Endodermal cell (in vitro differentiated cells): ENCODE data around the gene CDH11. TPM values are rescaled to one million over a fixed set of nuclear protein-coding genes. Genes with fewer than 3 reads are reported as not detected.

Experiments used
- DNase-seq: peaks from one replicate; pipeline ENCODE4 v3.0.0-alpha.2; 2017
- H3K27ac ChIP-seq: 2 replicates; pipeline ENCODE4 v1.5.1; 2013; ENCODE audit warnings: mild to moderate bottlenecking, low read depth, low read length, moderate library complexity
- H3K27me3 ChIP-seq: 2 replicates; pipeline ENCODE4 v1.6.1; 2013; ENCODE audit warnings: mild to moderate bottlenecking, low read length, moderate library complexity; ENCODE audit not compliant: insufficient read depth, control insufficient read depth, poor library complexity, severe bottlenecking
- H3K36me3 ChIP-seq: 2 replicates; pipeline ENCODE4 v1.7.0; 2013; ENCODE audit warnings: mild to moderate bottlenecking, low read length, moderate library complexity; ENCODE audit not compliant: control insufficient read depth, insufficient read depth
- H3K4me1 ChIP-seq: one replicate; pipeline ENCODE4 v1.7.0; 2013; ENCODE audit warnings: low read length; ENCODE audit not compliant: control insufficient read depth, insufficient read depth
- H3K4me3 ChIP-seq: 2 replicates; pipeline ENCODE4 v1.5.1; 2013; ENCODE audit warnings: mild to moderate bottlenecking, low read length, moderate library complexity
- H3K9ac ChIP-seq: 2 replicates; pipeline ENCODE4 v1.6.1; 2013; ENCODE audit warnings: mild to moderate bottlenecking, low read length, moderate library complexity; ENCODE audit not compliant: poor library complexity, severe bottlenecking; ENCODE audit errors: extremely low read depth
- H3K9me3 ChIP-seq: 2 replicates; pipeline ENCODE4 v1.6.1; 2013; ENCODE audit warnings: mild to moderate bottlenecking, low read length, moderate library complexity; ENCODE audit not compliant: control insufficient read depth
- H3K27ac Mint-ChIP-seq: 2 replicates; pipeline ENCODE4 v1.8.0; 2020; ENCODE audit warnings: mixed read lengths
- H3K27me3 Mint-ChIP-seq: 2 replicates; pipeline ENCODE4 v1.8.0; 2021; ENCODE audit warnings: mild to moderate bottlenecking, mixed read lengths; ENCODE audit not compliant: insufficient read depth
- H3K36me3 Mint-ChIP-seq: 2 replicates; pipeline ENCODE4 v1.8.0; 2020; ENCODE audit warnings: low read depth, mixed read lengths
- H3K4me1 Mint-ChIP-seq: 2 replicates; pipeline ENCODE4 v1.8.0; 2020; ENCODE audit warnings: mixed read lengths
- H3K4me3 Mint-ChIP-seq: 2 replicates; pipeline ENCODE4 v1.8.0; 2020; ENCODE audit warnings: mild to moderate bottlenecking, moderate library complexity, mixed read lengths
- H3K9me3 Mint-ChIP-seq: 2 replicates; pipeline ENCODE4 v1.8.0; 2020; ENCODE audit warnings: mild to moderate bottlenecking, mixed read lengths
- WGBS, 2 experiments: methylation state at CpG; one replicate each; pipeline versions ENCODE4 v1.1.5 to v1.1.7; 2013; ENCODE audit warnings: missing lambda C conversion rate in 2 of 2, mixed read lengths in 1 of 2; ENCODE audit not compliant: insufficient coverage in 1 of 2, insufficient read length in 1 of 2; 5-methylcytosine and 5-hydroxymethylcytosine counted together
- total RNA-seq, 2 donors: library from RNA; stranded (reverse); fragmentation: NEBNext Ultra II Directional in 1 of 2; extraction: Animal tissue kit (Norgen Biotek cat#: 25700) in 1 of 2; gene quantifications; 2 replicates in 1 of 2; 3 replicates in 1 of 2; pipeline ENCODE4 v1.2.1, GENCODE V29; 2021
- TF ChIP-seq, protein P1 (sequence below): fragments of 200-600 bp; sonication (generic); conservative IDR thresholded peaks from 2 replicates; pipeline ENCODE4 v1.5.0; 2021; ENCODE audit warnings: antibody characterized with exemption, mild to moderate bottlenecking

CDH11 gene
- total RNA-seq, 2 donors from 2014 or later, result 0.73 to 2.9 TPM

- Histone ChIP-seq H3K9me3 (no peaks in the 10 kb centered on the region), H3K27me3 (peaks cover 17% of the 10 kb centered on the region), H3K4me3 (no peak overlapping the region), H3K4me1 (peaks cover 12% of the 10 kb centered on the region), H3K36me3 (no peaks in the 10 kb centered on the region), H3K9ac (no peak overlapping the region), H3K27ac (no peak overlapping the region)
- Mint-ChIP-seq H3K27ac (no peak overlapping the region), H3K36me3 (no peaks in the 10 kb centered on the region), H3K4me1 (peaks cover 13% of the 10 kb centered on the region), H3K9me3 (no peaks in the 10 kb centered on the region), H3K27me3 (peaks cover 30% of the 10 kb centered on the region), H3K4me3 (no peak overlapping the region)
- 80 to 100% methylated on average over 1 to 2 of the region's 2 CpGs for WGBS, 2 experiments
- no peak for DNase-seq
- TF ChIP-seq, protein P1, sequence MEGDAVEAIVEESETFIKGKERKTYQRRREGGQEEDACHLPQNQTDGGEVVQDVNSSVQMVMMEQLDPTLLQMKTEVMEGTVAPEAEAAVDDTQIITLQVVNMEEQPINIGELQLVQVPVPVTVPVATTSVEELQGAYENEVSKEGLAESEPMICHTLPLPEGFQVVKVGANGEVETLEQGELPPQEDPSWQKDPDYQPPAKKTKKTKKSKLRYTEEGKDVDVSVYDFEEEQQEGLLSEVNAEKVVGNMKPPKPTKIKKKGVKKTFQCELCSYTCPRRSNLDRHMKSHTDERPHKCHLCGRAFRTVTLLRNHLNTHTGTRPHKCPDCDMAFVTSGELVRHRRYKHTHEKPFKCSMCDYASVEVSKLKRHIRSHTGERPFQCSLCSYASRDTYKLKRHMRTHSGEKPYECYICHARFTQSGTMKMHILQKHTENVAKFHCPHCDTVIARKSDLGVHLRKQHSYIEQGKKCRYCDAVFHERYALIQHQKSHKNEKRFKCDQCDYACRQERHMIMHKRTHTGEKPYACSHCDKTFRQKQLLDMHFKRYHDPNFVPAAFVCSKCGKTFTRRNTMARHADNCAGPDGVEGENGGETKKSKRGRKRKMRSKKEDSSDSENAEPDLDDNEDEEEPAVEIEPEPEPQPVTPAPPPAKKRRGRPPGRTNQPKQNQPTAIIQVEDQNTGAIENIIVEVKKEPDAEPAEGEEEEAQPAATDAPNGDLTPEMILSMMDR, result no peak
Measured at GRCh38 chr16:65032387-65032786, 89.5 kb downstream of the CDH11 start.

- Histone ChIP-seq H3K4me1 (no peaks in the 10 kb centered on the region), H3K27ac (no peak overlapping the region), H3K36me3 (no peaks in the 10 kb centered on the region), H3K27me3 (no peaks in the 10 kb centered on the region), H3K9me3 (no peaks in the 10 kb centered on the region), H3K9ac (no peak overlapping the region), H3K4me3 (no peak overlapping the region)
- H3K4me3 Mint-ChIP-seq, result no peak overlapping the region
- DNase-seq, result no peak
- H3K36me3 Mint-ChIP-seq, result no peaks in the 10 kb centered on the region
- H3K9me3 Mint-ChIP-seq, result no peaks in the 10 kb centered on the region
- no peak overlapping the region for H3K27ac Mint-ChIP-seq
- H3K27me3 Mint-ChIP-seq, result peaks cover 5% of the 10 kb centered on the region
- no peaks in the 10 kb centered on the region for H3K4me1 Mint-ChIP-seq
- TF ChIP-seq, protein P1, result no peak
Measured at GRCh38 chr16:65024767-65025178, 97.1 kb downstream of the CDH11 start.

- no peak overlapping the region for H3K4me3 Mint-ChIP-seq
- peaks cover under 1% of the 10 kb centered on the region for H3K9me3 Mint-ChIP-seq
- WGBS, 2 experiments, result 94 to 95% methylated on average over 3 to 4 of the region's 4 CpGs
- no peak overlapping the region for H3K27ac ChIP-seq
- H3K27me3 Mint-ChIP-seq, result no peaks in the 10 kb centered on the region
- H3K27me3 ChIP-seq, result no peaks in the 10 kb centered on the region
- H3K9ac ChIP-seq, result no peak overlapping the region
- TF ChIP-seq, protein P1, result no peak
- no peaks in the 10 kb centered on the region for H3K36me3 ChIP-seq
- H3K4me3 ChIP-seq, result no peak overlapping the region
- H3K36me3 Mint-ChIP-seq, result no peaks in the 10 kb centered on the region
- DNase-seq, result no peak
- no peaks in the 10 kb centered on the region for H3K4me1 ChIP-seq
- H3K9me3 ChIP-seq, result peaks cover 2% of the 10 kb centered on the region
- H3K4me1 Mint-ChIP-seq, result no peaks in the 10 kb centered on the region
- H3K27ac Mint-ChIP-seq, result no peak overlapping the region
Measured at GRCh38 chr16:65023802-65024201, 98.1 kb downstream of the CDH11 start.
